Psoas muscle (tissue), 8 donors: ENCODE results near the gene CSF3R. TPM values are rescaled to one million over a fixed set of nuclear protein-coding genes. Genes with fewer than 3 reads are reported as not detected.

Source experiments
- ATAC-seq, 4 donors: fragments of 200-7000 bp; cut with Tn5 transposase; one replicate each; pipeline ENCODE4 v1.9.1; 2020; ENCODE audit warnings: moderate library complexity in 3 of 4, mild to moderate bottlenecking in 2 of 4
- DNase-seq, 2 donors: peaks; one replicate each; pipeline ENCODE4 v3.0.0-alpha.2; 2020
- H3K27ac ChIP-seq: fragments of 200-600 bp; one replicate; pipeline ENCODE4 v1.8.0; 2022
- H3K27me3 ChIP-seq, 3 donors: fragments of 200-600 bp in 1 of 3; one replicate each; pipeline versions ENCODE4 v1.6.1 to v1.8.0; 2013 to 2022; ENCODE audit warnings: low read length in 2 of 3, mild to moderate bottlenecking in 2 of 3, moderate library complexity in 1 of 3; ENCODE audit not compliant: insufficient read depth in 3 of 3
- H3K36me3 ChIP-seq, 2 donors: fragments of 200-600 bp in 1 of 2; one replicate each; pipeline versions ENCODE4 v1.6.1 to v1.8.0; 2013 to 2022; ENCODE audit warnings: low read depth in 1 of 2, mild to moderate bottlenecking in 1 of 2, moderate library complexity in 1 of 2; ENCODE audit not compliant: insufficient read depth in 1 of 2
- H3K4me1 ChIP-seq: fragments of 200-600 bp; one replicate; pipeline ENCODE4 v1.8.0; 2022
- H3K4me3 ChIP-seq: fragments of 200-600 bp; one replicate; pipeline ENCODE4 v1.8.0; 2022; ENCODE audit warnings: mild to moderate bottlenecking
- H3K9me3 ChIP-seq: fragments of 200-600 bp; one replicate; pipeline ENCODE4 v1.8.0; 2022
- CTCF ChIP-seq: fragments of 200-600 bp; IDR thresholded peaks from one replicate; pipeline ENCODE4 v1.8.0; 2022; ENCODE audit warnings: antibody characterized with exemption
- WGBS, 3 donors: extraction: QIAGEN DNeasy Blood & Tissue Kit; methylation state at CpG; one replicate each; pipeline versions ENCODE4 v1.1.6 to v1.1.7; 2013; 5-methylcytosine and 5-hydroxymethylcytosine counted together
- intact Hi-C, 2 donors: fragments of 100-400 bp; cut with DNase I; formaldehyde crosslinking; loops; one replicate each; pipeline versions ENCODE4 v1.11.0 to v1.14.2; 2022
- long read RNA-seq, 2 donors: library from polyadenylated mRNA; unstranded; transcript quantifications; one replicate each; pipeline ENCODE4 v2.0.0, GENCODE V29; 2021
- polyA plus RNA-seq, 3 donors: library from polyadenylated mRNA; stranded (reverse); fragments of 200-250 nt; gene quantifications; one replicate each; pipeline ENCODE4 v1.2.3, GENCODE V29; 2013
- total RNA-seq, 4 donors: library from RNA; stranded (reverse); fragmentation: NEBNext Ultra II Directional in 2 of 4; extraction: Animal tissue kit (Norgen Biotek cat#: 25700) in 2 of 4; gene quantifications; one replicate each; pipeline versions ENCODE4 v1.2.1 to v1.2.4, GENCODE V29; 2021 to 2023
- donor health status: healthy with polysubstance abuse.
- donor health status: DM: no; HTN: no; CAD: no; lungs with moderate emphysema.
- donor health status: Bipolar disorder and iron deficiency.
- donor health status: healthy.
- donor health status: DM: yes; HTN: yes; CAD: no.
- donor health status: DM: no; HTN: no; CAD: no.
- donor health status: DM: no; HTN: no; CAD: no.
- donor health status: DM: yes; HTN: yes; CAD: no.

CSF3R gene
- total RNA-seq (1 to 10 TPM; 1.9 to 6.5 (median 4.1) TPM), polyA plus RNA-seq (1 to 10 TPM in 1 of 3 donors, under 1 TPM in 2; 0.52 to 1.6 (median 0.73) TPM)
- long read RNA-seq, donor 1, partial matches to known transcripts: 1 of 3 reads
- long read RNA-seq, donor 1, other reads (novel, unspliced or antisense): 2 of 3 reads
- long read RNA-seq, donor 2, partial matches to known transcripts: 0 of 1 reads
- long read RNA-seq, donor 2, other reads (novel, unspliced or antisense): 1 of 1 reads

GRCh38 chr1:36482724-36483388, at the start of gene CSF3R:
Gene CSF3R, minus strand, starts transcription at chr1:36482913. Its CDS starts 3,417 bp downstream, at chr1:36479496.
- no peak for DNase-seq
- Histone ChIP-seq H3K36me3 (no peaks in the 10 kb centered on the region), H3K4me1 (no peaks in the 10 kb centered on the region), H3K27me3 (peaks cover 0 to 4% (median 0%) of the 10 kb centered on the region in 3 donors), H3K9me3 (no peaks in the 10 kb centered on the region), H3K27ac (no peak within 1 kb of the TSS), H3K4me3 (peak within 1 kb of the TSS; percentile 25)
- TF ChIP-seq CTCF: no peak
- no peak for ATAC-seq
- intact Hi-C loops: no loop called here
- 32 to 49% (median 41%) methylated on average over 11 to 13 of the region's 13 CpGs for WGBS, 3 donors

- ATAC-seq (no peak), DNase-seq (no peak)
- no peaks in the 10 kb centered on the region for H3K36me3 ChIP-seq
- peaks cover 0 to 25% (median 11%) of the 10 kb centered on the region in 3 donors for H3K27me3 ChIP-seq
- no peaks in the 10 kb centered on the region for H3K9me3 ChIP-seq
- H3K4me3 ChIP-seq: no peak overlapping the region
- intact Hi-C loops: no loop called here
- WGBS, 3 donors: 64 to 66% (median 66%) methylated on average over 3 of the region's 3 CpGs
- no peak for TF ChIP-seq CTCF
- no peaks in the 10 kb centered on the region for H3K4me1 ChIP-seq
- H3K27ac ChIP-seq: no peak overlapping the region
These were observed 49.1 kb upstream of the CSF3R start for GRCh38 chr1:36531833-36532232.

- no peak overlapping the region for H3K27ac ChIP-seq
- H3K36me3 ChIP-seq: no peaks in the 10 kb centered on the region
- no peaks in the 10 kb centered on the region for H3K4me1 ChIP-seq
- H3K9me3 ChIP-seq: no peaks in the 10 kb centered on the region
- no peak for DNase-seq
- peaks cover 0 to 25% (median 11%) of the 10 kb centered on the region in 3 donors for H3K27me3 ChIP-seq
- intact Hi-C loops: no loop called here
- TF ChIP-seq CTCF: no peak
- WGBS, 3 donors: 76 to 85% (median 80%) methylated on average over 6 of the region's 6 CpGs
- H3K4me3 ChIP-seq: no peak overlapping the region
- ATAC-seq: no peak
These were observed 48.1 kb upstream of the CSF3R start for GRCh38 chr1:36530791-36531190.

- Histone ChIP-seq H3K4me1 (no peaks in the 10 kb centered on the region), H3K36me3 (no peaks in the 10 kb centered on the region), H3K4me3 (no peak overlapping the region), H3K9me3 (no peaks in the 10 kb centered on the region), H3K27me3 (peaks cover 0 to 25% (median 11%) of the 10 kb centered on the region in 3 donors), H3K27ac (no peak overlapping the region)
- intact Hi-C loops: no loop called here
- 43 to 56% (median 56%) methylated on average over 6 to 7 of the region's 7 CpGs for WGBS, 3 donors
- TF ChIP-seq CTCF: no peak
- DNase-seq: no peak
- no peak for ATAC-seq
These were observed 47.5 kb upstream of the CSF3R start for GRCh38 chr1:36530261-36530660.
